GM20431 (cell line): ENCODE measurements around the gene TEKT1.
"Not testable (repeated sequence)": the region's sequence is repeated elsewhere in the genome, so short reads cannot be mapped to it uniquely, and the experiment has no call there.

Source experiments
- in situ Hi-C: fragments of 300-500 bp; cut with MseI, MboI; formaldehyde crosslinking; loops from one replicate; pipeline ENCODE4 v1.15.0; 2020; ENCODE audit warnings: low sequenced_read_pairs; ENCODE audit not compliant: unreplicated experiment

TEKT1 gene

DNA sequence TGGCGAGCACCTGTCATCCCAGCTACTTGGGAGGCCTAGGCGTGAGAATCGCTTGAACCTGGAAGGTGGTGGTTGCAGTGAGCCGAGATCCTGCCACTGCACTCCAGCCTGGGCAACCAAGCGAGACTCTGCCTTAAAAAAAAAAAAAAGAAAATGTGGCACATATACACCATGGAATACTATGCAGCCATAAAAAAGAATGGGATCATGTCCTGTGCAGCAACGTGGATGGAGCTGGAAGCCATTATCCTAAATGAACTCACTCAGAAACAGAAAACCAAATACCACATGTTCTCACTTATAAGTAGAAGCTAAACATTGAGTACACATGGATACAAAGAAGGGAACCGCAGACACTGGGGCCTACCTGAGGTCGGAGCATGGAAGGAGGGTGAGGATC lies 56.6 kb downstream of the TEKT1 start:
- in situ Hi-C loops = not testable (repeated sequence)

DNA sequence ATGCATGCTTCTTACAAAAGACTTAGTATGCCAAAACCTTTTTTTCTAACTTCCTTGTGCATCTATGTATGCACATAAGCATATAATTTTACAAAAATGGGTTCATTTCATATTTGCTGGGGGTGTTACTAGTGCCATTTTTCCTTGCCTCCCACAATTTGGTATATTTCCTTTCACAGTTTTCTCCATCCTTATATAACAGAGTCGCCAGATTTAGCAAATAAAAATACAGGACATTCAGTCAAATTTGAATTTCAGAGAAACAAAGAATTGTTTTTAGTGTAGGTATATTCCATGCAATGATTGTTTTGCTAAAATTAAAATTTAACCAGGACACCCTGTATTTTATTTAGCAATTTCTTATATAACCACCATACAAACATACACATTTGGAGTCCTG lies 59.5 kb downstream of the TEKT1 start:
- in situ Hi-C loops = no loop called here

DNA sequence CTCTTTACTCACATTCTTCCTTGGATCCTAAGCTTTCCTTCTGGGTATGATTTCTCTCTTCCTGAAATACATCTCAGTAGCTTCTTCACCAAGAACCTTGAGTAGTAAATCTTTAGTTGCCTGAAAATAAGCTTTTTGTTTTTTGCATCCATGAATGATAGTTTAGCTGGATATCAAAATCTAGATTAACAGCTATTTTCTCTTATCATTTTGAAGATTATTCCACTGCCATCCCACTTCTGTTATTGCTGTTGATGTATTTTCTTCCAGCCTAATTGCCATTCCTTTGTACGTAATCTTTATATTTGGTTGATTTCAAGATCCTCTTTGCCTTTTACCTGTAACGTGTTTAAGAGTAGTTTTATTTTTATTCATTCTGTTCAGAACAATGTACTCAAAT lies 63.1 kb downstream of the TEKT1 start:
- in situ Hi-C loops = no loop called here

DNA sequence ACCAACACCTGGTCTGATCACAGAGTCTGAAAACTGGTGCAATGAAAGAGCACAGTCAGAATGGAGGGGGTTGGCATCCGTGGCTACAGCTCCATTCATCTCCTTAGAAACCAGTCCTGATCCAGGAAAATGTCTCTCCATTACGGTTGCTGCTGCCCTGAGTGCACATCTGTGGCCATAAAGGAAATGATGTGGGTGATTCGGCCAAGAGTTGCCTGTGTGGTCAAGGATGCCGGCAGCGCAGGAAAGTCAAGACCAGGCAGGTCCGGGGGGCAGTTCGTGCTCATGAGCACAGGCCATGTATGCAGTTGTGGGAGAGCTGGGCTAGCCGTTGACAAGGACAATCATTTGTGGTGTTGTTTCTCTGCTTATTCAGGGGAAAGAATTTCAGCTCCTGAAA lies 69.8 kb downstream of the TEKT1 start:
- in situ Hi-C loops = no loop called here

DNA sequence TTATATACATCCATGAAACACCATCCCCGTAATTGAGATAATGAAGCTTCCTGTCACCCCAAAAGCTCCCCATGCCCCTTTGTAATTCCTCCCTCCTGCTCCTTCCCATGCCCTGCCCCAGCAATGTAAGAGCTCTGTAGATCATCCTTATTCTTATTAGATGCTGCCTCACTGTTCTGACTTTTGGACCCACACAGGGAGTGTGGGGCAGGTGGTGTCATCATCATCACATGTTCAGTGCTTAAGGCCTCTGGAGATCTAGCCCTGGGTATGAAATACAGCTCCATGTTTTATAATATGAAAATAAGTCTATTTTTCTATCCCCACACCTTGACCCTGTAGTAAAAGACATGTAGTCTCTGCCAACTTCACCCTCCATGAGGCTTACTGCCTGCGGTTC lies 73.8 kb downstream of the TEKT1 start:
- in situ Hi-C loops = no loop called here

DNA sequence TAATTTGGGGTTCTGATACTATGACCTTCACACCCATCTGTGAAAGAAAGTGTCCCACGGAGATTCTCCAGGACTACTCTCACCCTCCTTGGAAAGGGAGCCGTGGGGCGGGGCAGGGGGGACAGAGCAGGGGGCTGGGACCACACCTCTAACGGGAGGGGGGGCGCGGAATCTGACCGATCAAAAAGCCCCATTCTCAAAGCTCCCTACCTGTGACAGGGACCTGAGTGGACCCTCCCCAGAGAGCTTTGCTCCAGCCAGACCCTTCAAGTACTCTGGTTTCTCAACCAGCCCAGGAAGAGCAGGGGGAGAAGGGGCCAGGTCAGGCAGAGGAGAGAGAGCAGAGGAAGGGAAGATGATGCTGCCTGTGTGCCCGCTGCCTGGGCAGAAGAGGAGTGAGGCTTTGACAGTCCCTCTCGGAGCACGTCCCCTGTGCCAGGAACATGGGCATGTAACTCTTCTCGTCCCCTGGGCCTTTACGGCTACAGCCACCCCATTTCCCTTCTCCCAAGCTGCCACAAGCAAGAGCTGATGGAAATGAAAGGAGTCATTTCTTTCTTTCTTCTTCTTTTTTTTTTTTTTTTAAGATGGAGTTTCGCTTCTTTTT lies 75.0 kb downstream of the TEKT1 start:
- in situ Hi-C loops = no loop called here

DNA sequence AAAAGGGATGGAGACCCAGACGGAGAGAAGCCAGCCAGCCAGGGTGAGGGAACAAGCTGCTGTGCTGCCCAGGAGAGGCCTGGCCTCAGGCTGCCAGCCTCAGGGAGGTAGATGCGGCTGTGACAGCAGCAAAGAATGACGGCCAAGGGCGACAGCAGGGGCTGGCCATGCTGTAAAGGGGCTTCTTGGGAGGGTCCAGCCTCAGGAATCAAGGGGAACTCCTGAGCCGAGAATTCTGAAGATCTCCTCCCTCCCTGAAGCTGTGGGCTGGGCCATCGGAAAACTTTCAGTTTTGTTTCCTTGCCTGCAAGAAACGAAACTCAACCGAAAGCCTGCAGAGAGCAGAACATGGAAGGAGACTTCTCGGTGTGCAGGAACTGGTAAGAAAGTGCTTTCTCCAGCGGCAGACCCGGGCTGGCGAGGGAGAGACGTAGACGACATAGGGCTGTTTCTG lies 75.8 kb downstream of the TEKT1 start, which contains the start of gene XAF1:
Gene XAF1, plus strand, starts transcription at position 316 of the 454 bp plus-strand sequence. Its CDS starts 33 bp downstream, at position 349.
- in situ Hi-C loops = no loop called here

DNA sequence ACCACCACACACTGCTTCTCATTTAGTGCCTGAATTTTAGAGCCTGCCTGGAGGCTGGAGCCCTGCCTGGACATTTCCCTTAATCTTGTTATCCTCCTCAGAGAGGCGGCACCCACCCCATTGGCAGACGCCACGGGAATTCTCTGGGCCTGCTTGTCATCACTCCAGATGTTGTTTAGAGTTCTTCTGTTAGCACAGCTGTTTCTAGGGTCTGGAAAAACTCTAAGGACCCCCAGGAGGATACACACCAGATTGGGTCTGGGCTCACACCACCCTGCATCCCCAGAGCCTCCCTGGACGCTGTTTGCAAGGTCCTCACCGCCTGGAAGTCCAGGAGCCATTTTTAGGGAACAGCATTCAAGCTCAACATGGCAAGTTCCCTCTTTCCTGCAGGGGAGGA lies 76.2 kb downstream of the TEKT1 start:
- in situ Hi-C loops = no loop called here

DNA sequence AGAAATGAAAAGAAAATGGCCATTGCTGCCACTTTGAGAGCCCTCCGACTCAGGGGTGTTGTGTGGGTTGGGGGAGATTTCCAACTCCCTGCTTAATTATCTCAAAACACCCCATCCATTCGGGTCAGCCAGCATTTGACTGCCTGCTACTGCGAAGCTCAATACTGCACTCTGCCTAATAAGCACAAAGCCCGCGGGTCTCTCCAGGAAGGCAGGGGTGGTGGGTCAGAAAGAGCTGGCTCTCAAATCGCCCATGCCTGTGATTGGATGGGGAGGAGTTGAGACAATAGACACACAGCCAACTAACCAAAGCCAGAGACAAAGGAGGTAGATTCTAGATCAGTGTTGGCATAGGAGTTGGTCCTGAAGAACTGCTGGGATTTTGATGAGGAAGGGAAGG lies 78.0 kb downstream of the TEKT1 start:
- in situ Hi-C loops = no loop called here

DNA sequence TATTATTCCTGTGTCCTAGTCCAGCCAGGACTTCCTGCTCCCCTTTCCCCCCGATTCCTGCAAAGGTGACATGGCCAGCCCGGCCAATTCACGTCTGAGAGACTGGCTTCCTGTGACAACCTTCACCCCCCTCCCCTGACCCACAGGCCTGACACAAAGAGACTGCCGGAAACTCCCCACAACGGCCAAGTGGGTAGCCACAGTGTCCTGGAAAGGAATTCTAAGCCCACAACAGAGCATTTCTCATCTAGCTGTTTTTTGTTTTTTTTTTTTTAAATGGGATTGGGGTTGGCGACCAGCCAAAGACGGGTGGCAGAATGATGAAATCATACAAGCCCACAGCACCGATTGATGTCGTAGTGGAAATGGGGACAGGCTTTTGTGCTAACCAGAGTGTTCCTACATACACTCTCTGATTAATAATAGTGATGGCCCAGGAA lies 78.5 kb downstream of the TEKT1 start:
- in situ Hi-C loops = no loop called here

DNA sequence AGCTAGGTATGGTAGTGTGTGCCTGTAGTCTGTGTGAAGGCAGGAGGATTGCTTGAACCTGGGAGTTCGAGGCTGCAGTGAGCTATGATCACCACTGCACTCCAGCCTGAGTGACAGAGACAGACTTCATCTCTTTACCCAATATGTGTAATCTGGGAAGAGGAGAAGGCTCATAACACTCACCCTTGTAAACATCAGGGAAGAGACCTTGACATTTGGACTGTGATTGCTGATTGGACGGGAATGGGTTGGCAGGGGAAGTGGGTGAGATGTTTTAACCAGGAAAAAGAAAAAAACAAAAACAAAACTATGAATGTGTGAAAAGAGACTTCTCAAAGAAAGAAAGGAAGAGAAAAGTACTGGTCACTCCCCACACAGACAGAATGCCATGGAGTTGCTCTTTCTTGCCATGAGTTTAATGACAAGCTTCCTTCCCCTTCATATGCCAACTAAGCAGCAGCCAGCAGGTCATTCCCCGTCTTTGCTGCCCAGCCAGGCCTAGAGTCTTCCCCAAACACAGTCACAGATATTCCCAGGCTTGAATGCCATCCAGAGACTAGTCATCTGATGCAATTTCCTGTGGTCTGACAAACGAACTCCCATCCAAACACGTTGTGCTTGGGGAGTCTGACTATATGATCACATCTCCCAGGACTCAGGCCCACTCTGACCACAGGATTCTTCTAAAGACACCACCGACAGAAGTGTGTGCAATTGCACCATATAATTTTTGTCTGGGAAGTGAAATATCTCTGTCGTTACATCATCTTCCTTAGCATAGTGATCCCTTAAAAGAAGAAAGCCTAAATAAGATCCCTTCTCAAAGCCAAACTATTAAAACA lies 79.2 kb downstream of the TEKT1 start:
- in situ Hi-C loops = no loop called here

DNA sequence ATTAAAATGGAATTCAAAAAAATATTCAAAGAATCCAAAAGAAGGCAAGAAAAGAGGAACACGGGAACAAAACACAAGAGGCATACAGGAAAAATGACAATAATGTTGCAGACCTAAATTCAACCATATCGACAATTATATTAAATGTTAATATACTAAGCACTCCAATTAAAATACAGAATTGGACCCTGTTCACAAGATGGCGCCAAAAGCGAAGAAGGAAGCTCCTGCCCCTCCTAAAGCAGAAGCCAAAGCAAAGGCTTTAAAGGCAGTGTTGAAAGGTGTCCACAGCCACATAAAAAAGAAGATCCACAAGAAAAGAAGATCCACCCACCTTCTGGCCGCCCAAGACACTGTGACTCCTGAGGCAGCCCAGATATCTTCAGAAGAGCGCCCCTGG lies 82.0 kb downstream of the TEKT1 start:
- in situ Hi-C loops = no loop called here

DNA sequence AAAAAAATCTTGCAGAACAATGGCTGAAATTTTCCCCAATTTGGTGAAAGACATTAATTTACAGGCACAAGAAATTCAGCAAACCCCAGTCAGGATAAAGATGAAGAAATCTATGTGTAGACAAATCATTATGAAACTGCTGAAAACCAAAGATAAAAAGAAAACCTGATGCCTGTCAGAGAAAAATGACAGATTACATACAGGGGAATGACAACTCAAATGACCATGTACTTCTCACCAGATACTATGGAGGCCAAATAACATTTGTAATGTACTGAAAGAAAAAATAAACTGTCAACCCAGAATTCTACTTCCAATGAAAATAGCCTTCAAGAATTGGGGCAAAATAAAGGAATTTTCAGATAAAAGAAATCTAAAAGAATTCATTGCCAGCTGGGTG lies 82.9 kb downstream of the TEKT1 start:
- in situ Hi-C loops = no loop called here
